GM23248 (cell line): ENCODE measurements around the gene SEC16A. TPM values are rescaled to one million over a fixed set of nuclear protein-coding genes. Genes with fewer than 3 reads are reported as not detected.

Source experiments
- DNase-seq: peaks from one replicate; pipeline ENCODE4 v3.0.0-alpha.2; 2015
- H2AFZ ChIP-seq: fragments of 200-600 bp; sonication (generic); 2 replicates; pipeline ENCODE4 v1.6.1; 2016; ENCODE audit warnings: antibody characterized with exemption
- H3F3A ChIP-seq: fragments of 200-600 bp; sonication (generic); 2 replicates; pipeline ENCODE4 v1.6.1; 2016; ENCODE audit warnings: mild to moderate bottlenecking, antibody characterized with exemption, mixed run types; ENCODE audit not compliant: insufficient read depth
- H3K27ac ChIP-seq: fragments of 200-600 bp; sonication (generic); 2 replicates; pipeline ENCODE4 v1.5.1; 2016; ENCODE audit warnings: mild to moderate bottlenecking
- H3K27me3 ChIP-seq: fragments of 200-600 bp; sonication (generic); replicated peaks from 2 replicates; pipeline ENCODE4 v1.6.1; 2016; ENCODE audit warnings: mild to moderate bottlenecking; ENCODE audit not compliant: insufficient read depth
- H3K36me3 ChIP-seq: fragments of 200-600 bp; sonication (generic); 2 replicates; pipeline ENCODE4 v1.6.1; 2016; ENCODE audit warnings: low read depth, mild to moderate bottlenecking
- H3K4me1 ChIP-seq: fragments of 200-600 bp; sonication (generic); 2 replicates; pipeline ENCODE4 v1.6.1; 2016; ENCODE audit warnings: mild to moderate bottlenecking; ENCODE audit not compliant: insufficient read depth
- H3K4me2 ChIP-seq: fragments of 200-600 bp; sonication (generic); one replicate; pipeline ENCODE4 v1.6.1; 2016; ENCODE audit warnings: mild to moderate bottlenecking; ENCODE audit not compliant: unreplicated experiment
- H3K4me3 ChIP-seq: fragments of 200-600 bp; sonication (generic); 2 replicates; pipeline ENCODE4 v1.5.1; 2016; ENCODE audit warnings: mild to moderate bottlenecking
- H3K79me2 ChIP-seq: fragments of 200-600 bp; sonication (generic); 2 replicates; pipeline ENCODE4 v1.6.1; 2016; ENCODE audit warnings: mild to moderate bottlenecking; ENCODE audit not compliant: insufficient read depth
- H3K9ac ChIP-seq: fragments of 200-600 bp; sonication (generic); 2 replicates; pipeline ENCODE4 v1.6.1; 2016; ENCODE audit warnings: mild to moderate bottlenecking
- H3K9me2 ChIP-seq: fragments of 200-600 bp; sonication (generic); 2 replicates; pipeline ENCODE4 v1.6.1; 2016; ENCODE audit warnings: mixed run types, mild to moderate bottlenecking, moderate library complexity; ENCODE audit not compliant: insufficient read depth
- H3K9me3 ChIP-seq: fragments of 200-600 bp; sonication (generic); one replicate; pipeline ENCODE4 v1.6.1; 2017; ENCODE audit warnings: low read depth
- H4K20me1 ChIP-seq: fragments of 200-600 bp; sonication (generic); 2 replicates; pipeline ENCODE4 v1.6.0; 2016; ENCODE audit not compliant: insufficient read depth
- EZH2 ChIP-seq: fragments of 200-600 bp; sonication (generic); IDR thresholded peaks from 2 replicates; pipeline ENCODE4 v1.6.1; 2018; ENCODE audit warnings: antibody characterized with exemption, mild to moderate bottlenecking; ENCODE audit not compliant: insufficient read depth, poor library complexity, severe bottlenecking
- EZH2phosphoT487 ChIP-seq: fragments of 200-600 bp; sonication (generic); IDR thresholded peaks from 2 replicates; pipeline ENCODE4 v1.6.1; 2018; ENCODE audit warnings: antibody characterized with exemption, moderate library complexity, mild to moderate bottlenecking, low read depth; ENCODE audit not compliant: insufficient read depth
- WGBS, 2 experiments: methylation state at CpG; one replicate each; pipeline ENCODE4 v1.1.6; 2015 to 2017; ENCODE audit warnings: low lambda C conversion rate in 2 of 2, low coverage in 1 of 2; ENCODE audit errors: missing lambda C conversion rate in 2 of 2; 5-methylcytosine and 5-hydroxymethylcytosine counted together
- in situ Hi-C: fragments of 300-500 bp; cut with MboI; formaldehyde crosslinking; loops from 2 replicates; pipeline ENCODE4 v1.15.0; 2020
- polyA plus RNA-seq: library from polyadenylated mRNA; unstranded; fragments of >200 nt; fragmentation: Nextera tagmentation; extraction: Ambion mirVana; gene quantifications from 2 replicates; pipeline ENCODE4 v1.2.1, GENCODE V29; 2016
- total RNA-seq: library from RNA; depleted of rRNA; stranded (reverse); fragments of >200 nt; shearing (Covaris generic); gene quantifications from 2 replicates; pipeline ENCODE4 v1.2.3, GENCODE V29; 2014

The SEC16A gene
- total and polyA plus RNA-seq, 2 experiments from 2014 or later: 34.5 to 43.4 TPM

- no peaks in the 10 kb centered on the region for H3F3A ChIP-seq
- peaks cover 4% of the 10 kb centered on the region; the same call in 1 of the 2 replicates for H3K4me1 ChIP-seq
- TF ChIP-seq EZH2phosphoT487 (no peak), EZH2 (no peak)
- no peak for DNase-seq
- H3K4me2 ChIP-seq: no peak overlapping the region
- H3K27ac ChIP-seq: no peak overlapping the region
- no peaks in the 10 kb centered on the region for H3K27me3 ChIP-seq
- no peaks in the 10 kb centered on the region for H3K36me3 ChIP-seq
- H3K9me3 ChIP-seq: no peaks in the 10 kb centered on the region
- H3K4me3 ChIP-seq: no peak overlapping the region
- 79 to 82% methylated on average over 26 of the region's 26 CpGs for WGBS, 2 experiments
- H3K79me2 ChIP-seq: no peaks in the 10 kb centered on the region
- H3K9me2 ChIP-seq: no peaks in the 10 kb centered on the region
- no peak overlapping the region for H2AFZ ChIP-seq
- H3K9ac ChIP-seq: no peak overlapping the region
- no peaks in the 10 kb centered on the region for H4K20me1 ChIP-seq
- in situ Hi-C loops: loop anchor here (5.0 kb wide), 1 partner anchor 129 kb away; no protein-coding TSS in a partner anchor
Observed at GRCh38 chr9:136492978-136493522, 10.2 kb upstream of the SEC16A start.

- Histone ChIP-seq H3K9ac (no peak overlapping the region), H3K36me3 (no peaks in the 10 kb centered on the region), H3K4me3 (no peak overlapping the region), H3K79me2 (no peaks in the 10 kb centered on the region), H2AFZ (no peak overlapping the region), H3K27ac (no peak overlapping the region), H3K4me2 (no peak overlapping the region), H3K9me2 (no peaks in the 10 kb centered on the region), H3K27me3 (no peaks in the 10 kb centered on the region), H3F3A (no peaks in the 10 kb centered on the region), H4K20me1 (no peaks in the 10 kb centered on the region), H3K4me1 (peaks cover under 1% of the 10 kb centered on the region; the same call in 1 of the 2 replicates), H3K9me3 (no peaks in the 10 kb centered on the region)
- TF ChIP-seq EZH2: no peak
- TF ChIP-seq EZH2phosphoT487: no peak
- DNase-seq: no peak
- in situ Hi-C loops: loop anchor here (5.0 kb wide), 1 partner anchor 133 kb away; no protein-coding TSS in a partner anchor
- 65 to 69% methylated on average over 17 of the region's 17 CpGs for WGBS, 2 experiments
Observed at GRCh38 chr9:136489731-136490130, 6.9 kb upstream of the SEC16A start.

GRCh38 chr9:136488247-136489214 lies 5.7 kb upstream of the SEC16A start:
- TF ChIP-seq EZH2: no peak
- TF ChIP-seq EZH2phosphoT487: no peak
- Histone ChIP-seq H3K4me3 (no peak overlapping the region), H3K79me2 (no peaks in the 10 kb centered on the region), H3K9me2 (no peaks in the 10 kb centered on the region), H3F3A (no peaks in the 10 kb centered on the region), H3K4me1 (no peaks in the 10 kb centered on the region), H2AFZ (no peak overlapping the region), H3K36me3 (no peaks in the 10 kb centered on the region), H3K27ac (no peak overlapping the region), H3K4me2 (no peak overlapping the region), H3K27me3 (no peaks in the 10 kb centered on the region), H4K20me1 (no peaks in the 10 kb centered on the region), H3K9me3 (no peaks in the 10 kb centered on the region), H3K9ac (no peak overlapping the region)
- 13 to 14% methylated on average over 22 of the region's 22 CpGs for WGBS, 2 experiments
- peak; percentile 54 for DNase-seq
- in situ Hi-C loops: no loop called here

GRCh38 chr9:136487672-136488071 lies 4.8 kb upstream of the SEC16A start:
- Histone ChIP-seq H3K9me2 (no peaks in the 10 kb centered on the region), H3K4me3 (no peak overlapping the region), H4K20me1 (no peaks in the 10 kb centered on the region), H3K36me3 (no peaks in the 10 kb centered on the region), H3K4me1 (no peaks in the 10 kb centered on the region), H3K27ac (no peak overlapping the region), H3F3A (no peaks in the 10 kb centered on the region), H3K4me2 (no peak overlapping the region), H2AFZ (no peak overlapping the region), H3K9ac (no peak overlapping the region), H3K27me3 (no peaks in the 10 kb centered on the region), H3K9me3 (no peaks in the 10 kb centered on the region), H3K79me2 (peaks cover under 1% of the 10 kb centered on the region)
- DNase-seq: no peak
- WGBS, 2 experiments: 71 to 73% methylated on average over 7 of the region's 7 CpGs
- TF ChIP-seq EZH2: no peak
- TF ChIP-seq EZH2phosphoT487: no peak
- in situ Hi-C loops: no loop called here
